ENCODE data around the gene FHOD3.

DNA sequence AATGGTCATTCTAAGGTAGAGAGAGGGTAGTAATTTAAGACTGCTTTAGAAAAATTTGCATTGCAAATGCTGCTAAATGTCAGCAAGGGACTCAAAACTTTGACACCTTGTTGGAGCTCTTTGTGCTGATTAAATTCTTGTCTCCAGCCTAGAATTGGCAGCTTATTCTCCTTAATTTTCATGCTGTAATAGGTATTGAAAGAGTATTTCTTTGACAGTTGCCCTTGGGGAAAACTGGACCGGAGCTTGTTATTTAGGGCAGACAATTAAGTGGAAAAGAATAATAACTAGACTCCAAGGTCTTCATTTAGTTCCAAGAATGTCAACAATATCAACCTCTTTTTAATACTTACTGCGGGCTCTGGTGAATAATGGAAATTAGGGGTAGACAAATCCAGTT, 267.3 kb downstream of the FHOD3 start:
- TF ChIP-seq, protein P1, sequence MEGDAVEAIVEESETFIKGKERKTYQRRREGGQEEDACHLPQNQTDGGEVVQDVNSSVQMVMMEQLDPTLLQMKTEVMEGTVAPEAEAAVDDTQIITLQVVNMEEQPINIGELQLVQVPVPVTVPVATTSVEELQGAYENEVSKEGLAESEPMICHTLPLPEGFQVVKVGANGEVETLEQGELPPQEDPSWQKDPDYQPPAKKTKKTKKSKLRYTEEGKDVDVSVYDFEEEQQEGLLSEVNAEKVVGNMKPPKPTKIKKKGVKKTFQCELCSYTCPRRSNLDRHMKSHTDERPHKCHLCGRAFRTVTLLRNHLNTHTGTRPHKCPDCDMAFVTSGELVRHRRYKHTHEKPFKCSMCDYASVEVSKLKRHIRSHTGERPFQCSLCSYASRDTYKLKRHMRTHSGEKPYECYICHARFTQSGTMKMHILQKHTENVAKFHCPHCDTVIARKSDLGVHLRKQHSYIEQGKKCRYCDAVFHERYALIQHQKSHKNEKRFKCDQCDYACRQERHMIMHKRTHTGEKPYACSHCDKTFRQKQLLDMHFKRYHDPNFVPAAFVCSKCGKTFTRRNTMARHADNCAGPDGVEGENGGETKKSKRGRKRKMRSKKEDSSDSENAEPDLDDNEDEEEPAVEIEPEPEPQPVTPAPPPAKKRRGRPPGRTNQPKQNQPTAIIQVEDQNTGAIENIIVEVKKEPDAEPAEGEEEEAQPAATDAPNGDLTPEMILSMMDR (IDR thresholded peaks at IDR 0.05): no peak
- no peak for TF ChIP-seq POLR2A (IDR thresholded peaks at IDR 0.05)
